SIG-M5 (cell line): Measurements from ENCODE around the gene RAET1G.
"Not testable (repeated sequence)": the region's sequence is repeated elsewhere in the genome, so short reads cannot be mapped to it uniquely, and the experiment has no call there.

Experiments
- DNase-seq: peaks from one replicate; lab custom pipeline; 2025; lab: John Stamatoyannopoulos, UW

RAET1G gene

DNA sequence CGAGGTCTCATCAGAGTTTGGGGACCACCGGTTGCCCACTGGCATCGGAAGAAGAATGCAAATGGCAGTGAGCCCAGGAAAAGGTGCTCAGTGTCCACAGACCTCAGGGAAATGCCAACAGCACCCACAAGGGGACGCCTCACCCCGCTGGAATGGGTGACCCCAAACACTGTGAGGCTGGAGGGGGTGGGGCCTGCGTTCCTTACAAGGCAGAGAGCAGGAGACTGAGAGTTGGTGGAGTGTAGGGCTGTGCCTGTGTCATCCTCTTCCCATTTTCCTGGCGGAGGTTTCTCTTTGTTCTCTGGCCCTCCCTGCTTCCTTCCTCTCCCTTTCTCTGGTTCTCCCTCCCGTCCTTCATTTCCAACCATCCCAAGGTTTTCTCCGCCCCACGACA, 31.0 kb upstream of the RAET1G start:
- not testable (repeated sequence) for DNase-seq

DNA sequence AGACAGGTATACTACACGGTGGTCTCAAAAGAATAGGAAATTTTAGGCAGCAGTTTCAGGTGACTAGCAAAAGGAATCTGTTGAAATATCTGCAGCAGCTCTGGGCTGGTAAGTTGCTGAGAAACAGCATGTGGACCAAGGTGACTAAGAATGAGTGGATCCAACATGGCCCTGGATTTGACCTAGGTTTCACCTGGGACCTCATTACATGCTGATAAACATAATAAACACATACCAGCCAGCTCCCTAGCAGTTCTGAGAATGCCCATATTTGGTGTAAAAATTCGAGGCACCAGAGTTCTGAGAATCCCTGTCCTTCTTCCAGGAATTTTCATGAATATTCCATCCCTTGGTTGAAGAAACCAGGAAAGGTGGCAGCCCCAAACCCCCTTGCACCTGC, 30.5 kb upstream of the RAET1G start:
- DNase-seq, result not testable (repeated sequence)

DNA sequence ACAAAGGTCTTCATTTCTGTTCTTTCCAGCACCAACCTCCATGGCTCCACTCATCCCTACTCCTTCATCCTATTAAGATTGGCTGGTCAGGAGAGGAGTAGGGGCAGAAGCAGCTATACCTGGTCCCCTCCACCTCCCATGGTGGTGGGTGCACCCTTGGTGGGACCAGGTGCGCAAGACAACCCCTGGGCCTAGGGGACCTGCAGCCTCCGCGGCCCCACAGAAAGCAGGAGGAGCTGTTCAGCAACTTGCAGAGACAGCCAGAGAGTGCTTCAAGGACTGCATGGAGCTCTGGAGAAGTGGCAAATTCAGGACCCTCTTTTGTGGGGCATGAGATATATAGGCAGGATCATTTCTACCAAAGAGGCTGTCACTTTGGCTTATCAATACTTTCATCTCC, 28.7 kb upstream of the RAET1G start:
- DNase-seq, result no peak

DNA sequence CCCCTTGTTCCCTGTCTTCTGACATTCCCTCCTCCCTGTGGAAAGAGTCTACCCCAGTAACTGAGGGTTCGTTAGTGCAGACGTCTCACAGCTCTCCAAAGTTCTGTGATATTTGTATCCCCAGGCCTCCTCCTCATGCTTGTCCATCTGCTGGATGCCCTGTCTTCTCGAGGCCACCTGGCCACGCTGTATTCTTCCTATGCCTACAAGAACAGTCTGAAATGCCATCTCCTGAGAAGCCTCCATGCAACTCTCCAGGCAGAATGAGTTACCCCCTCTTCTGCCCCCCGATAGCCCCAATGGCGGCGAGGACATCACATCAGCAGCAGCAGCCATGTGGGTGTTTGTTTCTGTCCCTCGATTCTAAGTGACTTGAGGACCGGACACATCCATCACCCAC, 28.2 kb upstream of the RAET1G start:
- DNase-seq, result no peak

DNA sequence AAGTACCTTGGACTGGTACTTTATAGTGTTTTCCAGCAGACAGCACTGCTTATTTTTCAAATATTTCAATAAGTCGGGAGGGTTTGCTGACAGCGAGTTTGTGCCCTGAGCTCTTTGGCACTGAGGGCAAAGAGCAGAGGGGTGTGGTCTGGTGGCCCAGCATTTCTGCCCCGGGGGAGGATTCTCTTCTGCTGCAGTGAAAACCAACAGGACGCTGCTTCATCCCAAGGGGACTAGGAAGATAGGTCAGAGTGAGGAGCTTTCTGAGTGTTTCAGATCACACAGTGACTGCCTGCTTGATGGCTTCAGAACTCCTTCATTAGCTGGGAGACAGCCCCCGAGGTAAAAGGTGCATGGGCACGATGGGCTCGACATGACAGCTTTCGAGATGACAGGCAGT, 27.5 kb upstream of the RAET1G start:
- DNase-seq, result no peak

DNA sequence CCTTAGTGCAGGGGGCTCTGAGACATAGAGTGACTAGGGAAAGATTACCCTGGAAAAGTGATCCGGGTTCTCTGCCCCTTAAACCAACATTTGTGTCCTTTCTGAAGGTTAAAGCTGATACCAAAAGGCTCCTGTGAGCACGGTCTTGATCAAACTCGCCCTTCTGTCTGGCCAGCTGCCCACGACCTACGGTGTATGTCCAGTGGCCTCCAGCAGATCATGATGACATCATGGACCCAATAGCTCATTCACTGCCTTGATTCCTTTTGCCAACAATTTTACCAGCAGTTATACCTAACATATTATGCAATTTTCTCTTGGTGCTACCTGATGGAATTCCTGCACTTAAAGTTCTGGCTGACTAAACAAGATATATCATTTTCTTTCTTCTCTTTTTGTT, 25.7 kb upstream of the RAET1G start:
- DNase-seq, result no peak

DNA sequence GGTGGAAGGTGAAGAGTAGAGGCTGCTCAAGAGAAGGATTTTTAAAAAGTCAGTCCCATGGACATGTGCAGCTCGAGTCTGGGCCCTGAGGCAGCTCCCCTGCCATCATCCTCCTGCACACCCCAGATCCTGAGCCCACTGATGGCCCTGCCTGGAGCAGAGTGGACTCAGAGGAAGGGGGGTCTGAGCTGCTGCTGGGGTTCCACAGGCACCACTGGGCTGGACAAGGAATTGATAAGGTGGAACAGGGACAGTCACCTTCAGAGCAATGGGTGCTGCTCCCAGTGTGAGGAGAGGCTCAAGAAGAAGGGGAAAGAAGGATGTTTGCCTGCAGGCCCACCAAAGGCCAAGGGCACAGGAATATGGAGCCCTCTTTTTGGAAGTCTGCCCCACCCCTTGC, 25.1 kb upstream of the RAET1G start:
- no peak for DNase-seq

DNA sequence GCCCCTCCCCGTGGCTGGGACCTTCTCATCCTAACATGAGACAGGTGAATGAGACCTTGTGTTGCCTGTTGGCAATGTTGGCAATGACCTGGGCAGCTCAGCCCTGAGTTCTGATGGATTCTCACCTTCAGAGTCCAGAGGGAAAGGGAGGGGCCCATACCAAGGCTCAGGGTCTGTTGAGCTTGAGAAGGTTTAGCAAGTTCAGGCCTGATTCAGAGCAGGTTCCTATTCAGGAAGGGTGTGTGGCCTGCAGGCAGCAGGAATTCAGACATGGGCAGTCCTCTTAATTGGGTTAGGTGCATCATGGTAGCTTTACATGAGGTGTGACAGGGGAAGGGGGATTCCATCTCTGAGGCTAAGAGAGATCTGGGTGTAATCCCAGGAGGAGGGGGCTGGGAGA, 24.6 kb upstream of the RAET1G start:
- DNase-seq, result not testable (repeated sequence)

DNA sequence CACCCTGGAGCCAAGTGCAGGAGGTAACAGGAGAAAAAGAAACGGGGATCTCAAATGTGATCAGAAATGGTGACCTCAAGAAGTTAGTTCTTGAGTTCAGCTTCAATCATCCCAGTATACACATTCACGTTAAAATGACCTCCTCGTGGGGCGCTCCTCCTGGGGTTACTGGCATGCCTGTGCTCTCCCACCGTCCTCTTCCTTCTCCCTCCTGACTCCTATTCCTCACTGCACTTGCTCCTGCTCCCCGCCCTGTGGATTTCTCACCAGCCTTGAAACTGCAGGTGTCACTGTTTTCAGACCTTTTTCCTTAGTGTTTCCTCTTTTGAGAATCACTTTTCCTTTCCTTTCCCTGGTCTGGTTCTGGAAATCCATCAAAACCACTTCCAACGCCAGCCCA, 23.7 kb upstream of the RAET1G start:
- DNase-seq, result not testable (repeated sequence)

DNA sequence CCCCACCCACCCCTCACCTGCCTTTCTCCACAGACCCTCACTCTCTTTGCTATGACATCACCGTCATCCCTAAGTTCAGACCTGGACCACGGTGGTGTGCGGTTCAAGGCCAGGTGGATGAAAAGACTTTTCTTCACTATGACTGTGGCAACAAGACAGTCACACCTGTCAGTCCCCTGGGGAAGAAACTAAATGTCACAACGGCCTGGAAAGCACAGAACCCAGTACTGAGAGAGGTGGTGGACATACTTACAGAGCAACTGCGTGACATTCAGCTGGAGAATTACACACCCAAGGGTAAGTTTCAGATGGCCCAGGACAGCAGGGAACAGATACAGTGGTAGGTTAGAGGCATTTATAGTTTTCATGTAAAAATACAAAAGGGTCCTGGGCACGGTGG, 22.4 kb upstream of the RAET1G start:
- DNase-seq, result not testable (repeated sequence)

DNA sequence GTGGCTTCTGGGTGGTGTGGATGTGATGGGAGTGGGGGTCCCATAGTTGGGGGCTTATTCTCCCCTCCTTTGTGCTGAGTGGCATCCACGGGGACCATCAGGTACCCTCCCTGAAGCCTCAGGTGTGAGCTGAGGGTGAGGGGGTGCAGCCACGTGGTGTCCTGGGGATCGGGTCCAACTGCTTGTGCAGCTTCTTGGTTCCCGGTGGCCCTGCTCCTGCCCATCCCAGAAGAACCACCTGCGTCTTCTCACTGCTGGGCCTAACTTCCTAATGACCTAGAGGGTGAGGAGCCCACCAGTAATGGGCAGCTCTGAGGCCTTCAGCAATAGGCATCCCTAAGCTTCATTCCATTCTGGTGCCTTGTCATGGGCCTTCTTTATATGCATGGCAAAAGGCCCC, 20.4 kb upstream of the RAET1G start:
- DNase-seq, result not testable (repeated sequence)

DNA sequence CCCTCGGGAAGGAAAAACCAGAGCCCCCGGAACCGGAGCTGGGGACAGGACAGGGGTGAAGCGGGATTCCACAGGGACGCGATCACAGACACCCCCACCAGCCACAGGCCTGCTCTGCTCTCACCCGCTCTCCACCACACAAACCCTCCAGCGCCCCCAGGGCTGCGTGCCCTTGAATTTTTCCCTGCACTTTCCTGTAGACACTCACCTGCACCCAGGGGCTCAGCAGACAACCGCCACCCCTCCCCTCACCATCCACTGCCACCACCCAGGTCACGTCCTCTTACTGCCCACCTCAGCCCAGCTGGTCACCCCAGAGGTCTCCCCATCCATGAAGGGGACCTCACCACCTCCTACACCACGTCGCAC, 19.5 kb upstream of the RAET1G start:
- no peak for DNase-seq

DNA sequence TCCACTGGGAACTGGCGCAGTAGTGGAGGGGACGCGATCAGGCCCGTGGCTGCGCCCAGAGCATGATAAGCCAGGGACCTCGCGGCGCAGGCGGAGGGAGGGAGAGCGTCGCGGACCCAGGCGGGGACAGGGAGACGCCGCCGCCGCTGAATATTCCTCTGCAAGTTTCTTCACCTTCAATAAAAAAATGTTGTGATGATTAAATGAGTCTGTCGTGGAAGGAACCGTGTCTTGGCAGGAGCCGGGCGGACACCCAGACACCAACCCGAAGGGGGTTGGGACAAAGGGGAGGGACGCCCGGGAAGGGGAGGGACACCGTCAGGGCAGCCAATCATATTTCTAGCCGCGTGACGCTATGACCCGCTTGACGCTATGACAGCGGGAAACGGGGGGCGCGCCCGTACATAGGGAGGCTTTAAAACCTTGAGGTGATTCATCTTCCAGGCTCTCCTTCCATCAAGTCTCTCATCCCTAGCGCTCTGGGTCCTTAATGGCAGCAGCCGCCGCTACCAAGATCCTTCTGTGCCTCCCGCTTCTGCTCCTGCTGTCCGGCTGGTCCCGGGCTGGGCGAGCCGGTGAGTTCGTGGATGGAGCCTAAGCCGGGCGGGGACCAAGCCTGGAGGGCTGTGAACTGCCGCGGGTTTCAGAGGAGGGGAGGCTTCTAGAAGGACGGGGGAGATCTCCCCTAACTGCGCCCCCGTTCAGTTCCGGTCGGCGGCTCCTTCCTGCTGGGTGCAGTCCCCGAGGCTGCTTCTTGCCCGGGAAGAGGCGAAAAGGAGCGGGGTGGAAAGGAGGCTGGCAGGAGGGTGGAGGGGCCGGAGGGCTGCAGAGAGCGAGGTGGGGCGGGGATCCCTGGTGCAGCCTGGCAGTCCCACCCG, 18.9 kb upstream of the RAET1G start, which contains the start of gene ULBP2:
Gene ULBP2 (plus strand): TSS at position 432 of the 878 bp plus-strand sequence. CDS start 59 bp downstream, at position 491.
- DNase-seq, result peak; percentile 39

DNA sequence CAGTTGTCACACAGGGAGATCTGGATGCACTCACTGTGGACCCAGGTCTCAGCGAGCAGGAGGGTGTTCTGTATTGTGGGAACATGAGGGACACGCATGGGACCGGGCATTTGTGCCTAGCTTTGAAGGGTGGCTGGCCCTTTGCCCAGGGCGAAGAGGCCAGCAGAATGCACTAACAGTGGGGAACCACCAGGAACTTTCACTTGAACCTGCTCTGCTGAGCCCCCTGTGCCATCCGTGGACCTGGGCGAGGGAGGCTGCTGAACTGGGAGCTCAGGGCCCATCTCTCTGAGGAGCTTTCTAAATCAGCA, 17.7 kb upstream of the RAET1G start:
- no peak for DNase-seq

DNA sequence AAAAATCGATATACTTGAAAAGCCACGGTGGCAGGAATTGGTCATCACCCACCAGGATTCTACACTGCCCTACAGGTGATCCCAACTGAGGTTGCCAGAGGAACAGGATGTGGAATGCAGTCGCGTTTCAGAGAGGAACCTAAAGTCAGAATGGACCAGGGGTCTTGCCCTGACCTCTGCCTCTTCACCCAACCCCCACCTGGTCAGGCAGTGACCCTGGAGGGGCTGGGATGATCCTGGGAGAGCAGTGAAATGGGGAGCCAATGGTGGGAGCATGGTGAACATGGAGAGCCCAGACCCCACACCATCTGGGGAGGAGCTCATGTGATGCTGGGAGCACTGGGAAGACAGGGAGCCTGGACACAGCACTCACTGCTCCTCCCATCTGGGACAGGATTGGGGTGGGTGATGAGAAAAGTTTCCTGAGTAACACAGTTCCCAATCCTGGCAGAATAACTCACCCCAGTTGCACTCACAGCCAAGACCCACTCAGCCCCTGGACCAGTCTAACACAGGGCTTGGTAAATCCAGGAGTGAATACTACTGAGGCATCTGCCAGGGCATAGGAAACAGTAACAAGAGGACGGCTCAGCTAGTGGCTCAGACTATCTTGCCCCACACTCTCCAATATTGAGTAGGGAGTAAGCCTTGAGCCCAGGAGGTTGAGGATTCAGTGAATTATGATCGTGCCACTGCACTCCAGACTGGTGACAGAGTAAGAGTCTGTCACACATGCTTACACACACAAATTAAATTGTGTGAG, 17.2 kb upstream of the RAET1G start:
- no peak for DNase-seq

DNA sequence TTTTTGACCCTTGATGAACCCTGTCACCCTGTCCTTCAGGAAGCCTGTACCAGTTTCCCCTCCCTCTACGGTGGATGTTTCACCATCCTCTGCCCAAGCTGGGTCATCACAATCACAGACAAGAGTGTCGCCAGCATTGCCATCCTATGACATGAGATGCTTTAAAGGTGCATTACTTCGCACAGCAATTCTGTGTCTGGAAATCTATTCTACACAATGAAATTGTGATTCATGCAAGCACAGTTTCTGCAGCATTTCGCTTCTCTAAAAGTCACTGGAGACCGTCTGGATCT, 16.4 kb upstream of the RAET1G start:
- DNase-seq, result no peak

DNA sequence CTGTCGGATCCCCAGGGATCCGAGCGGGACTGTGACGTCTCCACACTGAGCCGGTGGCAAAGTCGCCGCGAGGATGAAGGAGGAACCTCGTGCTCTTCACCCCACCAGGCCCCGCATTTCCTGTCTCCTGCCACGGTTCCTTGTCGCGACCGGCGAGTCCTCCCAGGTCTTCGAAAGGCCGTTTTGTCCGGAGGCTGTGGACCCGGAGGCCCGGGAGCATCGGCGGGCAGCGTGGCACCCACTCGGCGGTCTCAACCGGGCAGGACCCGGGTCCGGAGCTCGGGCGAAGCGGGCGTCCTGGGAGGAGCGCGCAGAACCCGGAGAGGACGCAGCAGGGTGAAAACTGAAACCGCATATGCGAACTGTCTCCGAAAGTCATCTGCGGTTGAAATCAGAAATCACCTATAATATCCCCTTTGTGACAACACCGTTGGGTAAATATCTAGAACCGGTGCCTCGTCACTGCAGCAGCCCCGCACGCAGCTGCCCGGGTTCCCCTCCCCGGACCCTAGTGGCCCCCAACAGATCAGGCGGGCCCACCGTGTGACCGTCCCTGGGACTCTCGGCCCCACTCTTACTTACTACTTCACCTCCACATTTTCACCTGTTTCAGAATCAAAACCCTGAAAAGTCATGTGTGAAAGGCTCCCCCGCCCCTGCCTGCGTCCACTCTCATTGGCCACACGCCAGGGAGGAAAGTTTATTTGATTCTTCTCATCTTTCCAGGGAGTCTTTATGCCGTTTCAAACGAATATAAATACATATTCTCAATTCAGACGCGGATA, 15.8 kb upstream of the RAET1G start:
- DNase-seq, result no peak

DNA sequence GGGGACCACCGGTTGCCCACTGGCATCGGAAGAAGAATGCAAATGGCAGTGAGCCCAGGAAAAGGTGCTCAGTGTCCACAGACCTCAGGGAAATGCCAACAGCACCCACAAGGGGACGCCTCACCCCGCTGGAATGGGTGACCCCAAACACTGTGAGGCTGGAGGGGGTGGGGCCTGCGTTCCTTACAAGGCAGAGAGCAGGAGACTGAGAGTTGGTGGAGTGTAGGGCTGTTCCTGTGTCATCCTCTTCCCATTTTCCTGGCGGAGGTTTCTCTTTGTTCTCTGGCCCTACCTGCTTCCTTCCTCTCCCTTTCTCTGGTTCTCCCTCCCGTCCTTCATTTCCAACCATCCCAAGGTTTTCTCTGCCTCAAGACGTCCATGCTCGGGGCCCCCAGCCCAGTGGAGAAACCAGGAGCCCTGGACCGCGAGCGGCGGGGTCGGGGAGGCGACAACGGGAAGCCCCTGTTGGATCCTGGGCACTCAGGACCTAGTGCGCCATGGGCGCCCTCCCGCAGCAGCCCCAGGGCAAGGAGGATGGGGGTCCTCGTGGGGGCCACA, 15.2 kb upstream of the RAET1G start:
- not testable (repeated sequence) for DNase-seq

DNA sequence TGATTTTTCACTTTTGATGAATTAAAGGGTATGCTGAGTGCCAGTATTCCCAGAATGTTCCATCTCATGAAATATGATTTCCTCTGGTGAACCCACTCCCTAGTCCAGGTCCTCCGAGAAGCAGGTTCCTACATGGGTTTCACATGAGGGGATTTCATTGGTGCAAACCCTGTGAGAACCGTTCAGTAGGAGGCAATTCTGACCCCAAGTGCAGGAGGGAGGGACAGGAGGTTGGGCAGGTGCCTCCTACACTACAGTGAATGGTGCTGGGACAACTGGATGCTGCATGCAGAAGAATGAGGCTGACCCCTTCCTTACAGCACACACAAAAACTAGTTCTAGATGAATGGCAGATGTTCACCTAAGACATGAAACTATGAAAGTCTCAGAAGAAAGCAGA, 13.8 kb upstream of the RAET1G start:
- no peak for DNase-seq

DNA sequence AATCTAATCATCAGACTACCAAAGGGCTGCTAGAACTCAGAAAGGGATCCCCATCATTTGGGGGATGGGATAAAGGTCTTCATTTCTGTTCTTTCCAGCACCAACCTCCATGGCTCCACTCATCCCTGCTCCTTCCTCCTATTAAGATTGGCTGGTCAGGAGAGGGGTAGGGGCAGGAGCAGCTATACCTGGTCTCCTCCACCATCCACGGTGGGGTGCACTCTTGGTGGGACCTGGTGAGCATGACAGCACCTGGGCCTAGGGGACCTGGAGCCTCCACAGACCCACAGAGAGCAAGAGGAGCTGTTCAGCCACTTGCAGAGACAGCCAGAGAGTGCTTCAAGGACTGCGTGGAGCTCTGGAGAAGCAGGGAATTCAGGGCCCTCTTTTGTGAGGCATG, 12.7 kb upstream of the RAET1G start:
- no peak for DNase-seq

DNA sequence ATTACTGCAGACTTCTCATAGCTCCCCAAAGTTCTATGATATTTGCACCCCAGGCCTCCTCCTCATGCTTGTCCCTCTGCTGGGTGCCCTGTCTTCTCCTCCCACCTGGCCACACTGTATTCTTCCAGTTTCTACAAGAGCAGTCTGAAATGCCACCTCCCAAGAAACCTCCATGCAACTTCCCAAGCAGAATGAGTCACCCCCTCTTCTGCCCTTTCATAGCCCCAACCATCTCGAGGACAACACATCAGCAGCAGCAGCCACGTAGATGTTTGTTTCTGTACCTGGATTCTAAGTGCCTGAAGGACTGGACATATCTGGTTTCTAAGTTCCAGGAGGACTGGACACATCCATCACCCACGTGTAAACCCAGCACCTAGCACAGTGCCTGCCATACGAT, 12.3 kb upstream of the RAET1G start:
- no peak for DNase-seq
